NCI-H187 (cell line): ENCODE data around the gene ADD2.
A peak's percentile ranks its signal among the peaks of the same experiment; 100 is the strongest.
"Not testable (repeated sequence)": the region's sequence is repeated elsewhere in the genome, so short reads cannot be mapped to it uniquely, and the experiment has no call there.

Source experiments
- DNase-seq, 2 experiments: peaks; one replicate each; lab custom pipeline; 2025; lab: John Stamatoyannopoulos, UW

The ADD2 gene

GRCh38 chr2:70632966-70633365, 135.0 kb downstream of the ADD2 start:
- no peak for DNase-seq

GRCh38 chr2:70632388-70632787, 135.6 kb downstream of the ADD2 start:
- no peak for DNase-seq

- DNase-seq, result no peak
These were observed 137.2 kb downstream of the ADD2 start for GRCh38 chr2:70630761-70631160.

- no peak for DNase-seq
These were observed 140.6 kb downstream of the ADD2 start for GRCh38 chr2:70627211-70627898.

- DNase-seq, result no peak
These were observed 141.6 kb downstream of the ADD2 start for GRCh38 chr2:70626254-70626990.

- DNase-seq, result not testable (repeated sequence)
These were observed 146.5 kb downstream of the ADD2 start for GRCh38 chr2:70621536-70621935.

GRCh38 chr2:70620020-70620419, 148.0 kb downstream of the ADD2 start:
- DNase-seq, result peak; percentile 12 to 43

GRCh38 chr2:70619167-70619566, 148.8 kb downstream of the ADD2 start:
- no peak for DNase-seq

GRCh38 chr2:70616168-70616694, 151.8 kb downstream of the ADD2 start:
- DNase-seq, result peak; percentile 84 to 86

GRCh38 chr2:70615222-70615621, 152.8 kb downstream of the ADD2 start:
- DNase-seq, result no peak

GRCh38 chr2:70613521-70613920, 154.5 kb downstream of the ADD2 start:
- DNase-seq, result no peak

GRCh38 chr2:70612574-70612973, 155.4 kb downstream of the ADD2 start:
- no peak for DNase-seq

GRCh38 chr2:70608373-70608772, 159.6 kb downstream of the ADD2 start:
- no peak for DNase-seq

- DNase-seq, result no peak
These were observed 160.9 kb downstream of the ADD2 start for GRCh38 chr2:70607121-70607561.
